Measurements from ENCODE around the gene TBX1.
"Not testable (repeated sequence)": the region's sequence is repeated elsewhere in the genome, so short reads cannot be mapped to it uniquely, and the experiment has no call there.

Gene TBX1

DNA sequence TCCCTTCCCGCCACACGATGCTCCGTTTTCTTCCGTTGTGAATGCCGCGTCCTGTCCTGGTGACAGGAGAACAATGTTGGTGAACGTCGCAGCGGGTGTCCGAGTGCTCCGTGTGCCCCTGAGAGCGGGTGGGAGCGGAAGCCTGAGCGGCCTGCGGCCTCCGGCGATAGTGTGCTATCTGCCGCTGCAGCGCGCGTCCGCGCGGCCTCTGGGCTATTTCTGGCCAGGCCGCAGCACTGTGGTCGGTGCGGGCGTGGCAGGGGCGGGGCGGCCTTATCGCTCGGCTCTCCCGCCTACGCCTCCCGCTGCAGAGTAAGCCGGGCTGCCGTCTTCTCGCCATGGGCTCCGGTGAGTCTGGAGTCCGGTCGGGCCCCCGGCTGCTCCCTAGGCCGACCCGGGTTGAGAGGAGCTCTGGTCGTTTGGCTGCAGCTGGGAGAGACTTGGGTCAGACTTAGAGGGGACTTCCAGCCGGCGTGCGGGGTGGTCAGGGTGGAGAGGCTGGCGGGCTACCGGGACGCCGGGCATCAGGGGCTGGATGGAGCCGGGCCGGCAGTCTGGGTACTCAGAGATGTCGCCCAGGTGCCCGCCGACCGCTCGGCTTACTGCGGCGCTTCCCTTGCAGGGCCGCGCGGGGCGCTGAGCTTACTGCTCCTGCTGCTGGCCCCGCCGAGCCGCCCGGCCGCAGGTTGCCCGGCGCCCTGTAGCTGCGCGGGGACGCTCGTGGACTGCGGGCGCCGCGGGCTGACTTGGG is 37.2 kb upstream of the TBX1 start, which contains the start of gene GP1BB:
GP1BB (plus strand) TSS at position 308 of the 751 bp plus-strand sequence; CDS start at position 339, 31 bp downstream.
- no peak for DNase-seq (ENCODE audit: low read depth in 2 of 2)

DNA sequence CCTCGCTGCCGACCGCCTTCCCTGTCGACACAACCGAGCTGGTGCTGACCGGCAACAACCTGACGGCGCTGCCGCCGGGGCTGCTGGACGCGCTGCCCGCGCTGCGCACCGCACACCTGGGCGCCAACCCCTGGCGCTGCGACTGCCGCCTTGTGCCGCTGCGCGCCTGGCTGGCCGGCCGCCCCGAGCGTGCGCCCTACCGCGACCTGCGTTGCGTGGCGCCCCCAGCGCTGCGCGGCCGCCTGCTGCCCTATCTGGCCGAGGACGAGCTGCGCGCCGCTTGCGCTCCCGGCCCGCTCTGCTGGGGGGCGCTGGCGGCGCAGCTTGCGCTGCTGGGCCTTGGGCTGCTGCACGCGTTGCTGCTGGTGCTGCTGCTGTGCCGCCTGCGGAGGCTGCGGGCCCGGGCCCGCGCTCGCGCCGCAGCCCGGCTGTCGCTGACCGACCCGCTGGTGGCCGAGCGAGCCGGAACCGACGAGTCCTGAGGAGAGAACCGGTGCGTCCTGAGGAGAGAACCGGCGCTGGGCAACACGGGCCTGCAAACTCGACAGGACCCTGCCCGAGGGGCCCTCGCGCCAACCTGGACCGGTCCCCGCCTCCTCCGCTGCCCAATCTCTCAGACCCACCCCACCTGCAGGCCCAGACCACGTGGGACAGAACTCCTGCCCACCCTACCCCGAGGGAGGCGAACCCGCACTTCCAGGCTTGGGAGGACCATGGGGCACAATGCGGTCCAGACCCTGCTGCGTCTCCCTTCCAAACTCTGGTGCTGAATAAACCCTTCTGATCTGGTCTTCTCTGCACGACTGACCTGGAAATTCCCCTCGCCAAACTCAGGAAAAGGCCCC is 36.4 kb upstream of the TBX1 start:
- no peak for DNase-seq (ENCODE audit: low read depth in 2 of 2)

GRCh38 chr22:19724927-19725661 is 35.5 kb upstream of the TBX1 start:
- DNase-seq (ENCODE audit: low read depth in 2 of 2), result no peak

- not testable (repeated sequence) for DNase-seq (ENCODE audit: low read depth in 2 of 2)
These were observed 34.4 kb upstream of the TBX1 start for GRCh38 chr22:19726064-19726788.

DNA sequence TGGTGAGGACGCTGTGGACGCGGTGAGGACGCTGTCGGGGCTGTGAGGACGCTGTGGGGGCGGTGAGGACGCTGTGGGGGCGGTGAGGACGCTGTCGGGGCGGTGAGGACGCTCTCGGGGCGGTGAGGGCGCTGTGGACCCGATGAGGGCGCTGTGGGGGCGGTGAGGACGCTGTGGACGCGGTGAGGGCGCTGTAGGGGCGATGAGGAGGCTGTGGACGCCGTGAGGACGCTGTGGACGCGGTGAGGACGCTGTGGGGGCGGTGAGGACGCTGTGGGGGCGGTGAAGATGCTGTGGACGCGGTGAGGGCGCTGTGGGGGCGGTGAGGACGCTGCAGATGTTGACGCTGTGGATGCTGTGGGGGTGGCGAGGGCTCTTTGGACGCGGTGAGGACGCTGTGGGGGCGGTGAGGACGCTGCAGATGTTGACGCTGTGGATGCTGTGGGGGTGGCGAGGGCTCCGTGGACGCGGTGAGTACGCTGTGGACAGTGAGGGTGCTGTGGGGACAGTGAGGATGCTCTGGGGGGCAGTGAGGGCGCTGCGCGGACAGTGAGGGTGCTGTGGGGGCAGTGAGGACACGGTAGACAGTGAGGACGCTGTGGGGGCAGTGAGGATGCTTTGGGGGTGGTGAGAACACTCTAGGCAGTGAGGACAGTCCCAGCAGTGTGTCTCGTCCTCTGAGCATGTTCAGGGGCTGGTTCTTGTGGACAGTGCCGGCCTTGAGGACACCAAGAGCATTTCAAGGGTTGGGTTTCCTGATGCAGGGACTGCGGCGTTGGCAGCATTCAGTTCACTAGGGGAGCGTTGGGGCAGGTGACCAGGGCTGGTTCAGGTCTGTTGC is 33.0 kb upstream of the TBX1 start:
- no peak for DNase-seq (ENCODE audit: low read depth in 2 of 2)

DNA sequence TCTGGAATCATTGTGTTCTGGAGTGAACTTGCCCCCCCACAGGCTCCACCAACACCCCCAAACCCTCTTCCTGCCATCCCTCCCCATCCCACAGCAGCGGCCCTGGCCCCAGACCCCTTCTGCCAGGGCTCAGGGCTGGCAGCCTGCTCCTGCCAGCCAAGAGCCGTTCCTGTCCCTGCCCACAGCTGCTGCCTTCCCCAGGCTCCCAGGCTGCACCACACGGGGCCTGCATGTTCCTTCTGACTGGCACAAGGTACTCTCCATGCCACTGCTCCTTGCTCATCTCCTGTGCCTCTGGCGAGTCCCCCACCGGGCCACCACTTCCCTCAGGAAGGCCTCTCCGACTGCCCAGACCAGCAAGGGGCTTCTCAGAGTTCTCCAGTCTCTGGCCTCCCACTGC is 32.3 kb upstream of the TBX1 start:
- DNase-seq (ENCODE audit: low read depth in 2 of 2), result no peak

- DNase-seq (ENCODE audit: low read depth in 2 of 2), result no peak
These were observed 31.7 kb upstream of the TBX1 start for GRCh38 chr22:19728836-19729235.

GRCh38 chr22:19729507-19729906 is 31.1 kb upstream of the TBX1 start:
- no peak for DNase-seq (ENCODE audit: low read depth in 2 of 2)

GRCh38 chr22:19730198-19730597 is 30.4 kb upstream of the TBX1 start:
- DNase-seq (ENCODE audit: low read depth in 2 of 2), result no peak

- peak; percentile 70 to 72 for DNase-seq (ENCODE audit: low read depth in 2 of 2)
These were observed 29.8 kb upstream of the TBX1 start for GRCh38 chr22:19730655-19731360.

DNA sequence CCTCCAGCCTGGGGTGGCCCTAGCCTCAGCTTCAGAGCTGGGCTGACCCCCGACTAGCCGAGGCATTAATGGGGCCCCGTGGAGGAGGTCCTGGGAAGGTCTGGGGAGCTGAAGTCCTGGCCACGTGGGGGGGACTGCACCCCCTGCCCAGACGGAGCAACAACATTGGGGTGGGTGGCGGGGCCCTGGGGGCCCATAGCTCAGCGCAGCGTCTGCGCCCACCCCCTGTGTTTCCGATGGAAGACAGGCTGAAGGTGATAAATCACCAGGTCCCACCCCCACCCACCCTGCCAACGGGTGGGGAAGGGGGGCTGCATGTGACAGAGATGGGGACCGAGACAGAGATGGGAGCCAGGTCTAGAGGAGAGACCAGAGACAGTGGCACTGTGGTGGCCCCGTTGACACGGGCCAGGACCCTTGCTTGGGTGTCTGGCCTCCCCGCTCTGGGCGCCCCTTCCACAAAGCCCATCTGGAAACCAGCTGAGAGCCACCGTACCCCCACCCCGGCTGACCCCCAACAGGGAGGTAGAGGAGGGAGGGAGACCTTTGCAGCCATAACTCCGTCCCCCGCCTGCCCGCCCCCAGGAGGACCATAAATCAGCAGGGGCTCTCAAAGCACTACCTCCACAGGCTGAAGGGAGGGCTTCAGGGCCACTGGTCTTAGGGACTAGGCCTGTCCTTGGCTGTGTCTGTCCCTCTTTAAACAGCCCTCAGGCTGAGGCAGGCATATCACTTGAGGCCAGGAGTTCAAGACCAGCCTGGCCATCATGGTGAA is 29.0 kb upstream of the TBX1 start:
- no peak for DNase-seq (ENCODE audit: low read depth in 2 of 2)

- DNase-seq (ENCODE audit: low read depth in 2 of 2), result no peak
These were observed 28.0 kb upstream of the TBX1 start for GRCh38 chr22:19732403-19733113.

GRCh38 chr22:19733755-19734154 is 26.8 kb upstream of the TBX1 start:
- no peak for DNase-seq (ENCODE audit: low read depth in 2 of 2)

GRCh38 chr22:19734163-19734562 is 26.4 kb upstream of the TBX1 start:
- no peak for DNase-seq (ENCODE audit: low read depth in 2 of 2)

- no peak for DNase-seq (ENCODE audit: low read depth in 2 of 2)
These were observed 25.7 kb upstream of the TBX1 start for GRCh38 chr22:19734837-19735382.

DNA sequence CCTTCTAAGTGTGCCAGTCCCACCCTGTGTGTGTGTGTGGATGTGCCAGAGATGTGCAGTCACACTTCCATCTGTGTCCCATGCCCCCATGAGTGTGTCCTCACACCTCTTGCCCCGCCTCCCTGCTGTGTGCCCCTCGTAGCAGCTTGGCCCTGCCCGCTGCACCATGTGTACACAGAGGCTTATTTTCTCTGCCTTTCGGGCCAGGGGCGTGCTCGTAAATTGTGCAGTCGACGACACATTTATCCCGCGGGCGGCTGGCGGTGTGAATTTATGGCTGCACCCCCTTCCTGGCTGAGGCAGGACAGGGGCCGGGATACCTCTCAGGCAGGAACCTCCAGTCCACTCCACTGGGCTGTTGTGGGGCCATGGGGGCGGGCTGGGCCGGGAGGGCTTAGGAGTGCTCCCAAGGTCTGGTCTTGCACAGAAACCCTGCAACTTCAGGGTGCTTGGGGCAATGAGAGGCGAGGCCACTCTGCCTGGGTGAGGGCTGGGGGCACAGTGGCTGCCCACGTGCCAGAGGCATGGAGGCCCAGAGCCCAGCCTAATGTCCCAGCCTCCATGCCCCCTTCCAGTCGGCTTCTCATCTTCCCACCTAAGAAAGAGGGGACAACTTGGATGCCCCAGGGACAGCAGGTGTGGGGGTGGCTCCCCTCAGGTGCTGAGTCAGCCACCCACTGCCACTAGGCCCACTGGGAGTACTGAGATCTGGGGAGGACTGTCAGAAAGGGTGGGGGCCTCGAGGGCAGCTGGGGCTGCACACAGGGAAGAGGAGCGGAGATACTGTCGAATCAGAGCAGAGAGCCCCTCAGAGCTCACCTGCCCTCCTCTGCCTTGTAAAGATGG is 24.7 kb upstream of the TBX1 start:
- DNase-seq (ENCODE audit: low read depth in 2 of 2), result no peak

Measured in stimulated activated CD8-positive, alpha-beta memory T cell treated with anti-CD3 and anti-CD28 coated beads, Interleukin-7, amount 100 ng/mL, for 4 hours (primary cell).